Measurements from ENCODE around the gene GLYATL1B. TPM values are rescaled to one million over a fixed set of nuclear protein-coding genes. Genes with fewer than 3 reads are reported as not detected.
A peak's percentile ranks its signal among the peaks of the same experiment; 100 is the strongest.

The GLYATL1B gene
- polyA plus RNA-seq, 1 donor (not counting 4 experiments of a cell fraction or from before 2014, with no cell fraction given), result not detected

- Histone ChIP-seq H3K9me1 (ENCODE audit: control insufficient read depth, extremely low read depth, insufficient read depth, low read length) (no peaks in the 10 kb centered on the region), H3K4me2 (ENCODE audit: control insufficient read depth, extremely low read depth, insufficient read depth, low read depth, low read length) (peak within 1 kb of the TSS; percentile 96), H3K9me3 (ENCODE audit: control insufficient read depth, low read depth, low read length) (no peaks in the 10 kb centered on the region), H3K27ac (ENCODE audit: control insufficient read depth, insufficient read depth, low read length) (peak within 1 kb of the TSS; percentile 88), H4K20me1 (ENCODE audit: control insufficient read depth, extremely low read depth, insufficient read depth, low read length) (no peaks in the 10 kb centered on the region), H3K79me2 (ENCODE audit: control insufficient read depth, insufficient read depth, low read length) (peaks cover 14% of the 10 kb centered on the region), H3K27me3 (ENCODE audit: control insufficient read depth, extremely low read depth, insufficient read depth, low read length) (no peaks in the 10 kb centered on the region), H3K4me3 (ENCODE audit: control insufficient read depth in 2 of 3, extremely low read depth in 1 of 3, insufficient read depth in 2 of 3, low read depth in 1 of 3, low read length in 3 of 3) (peak within 1 kb of the TSS; percentile 76 to 89 (median 83)), H2AFZ (ENCODE audit: control insufficient read depth, low read length) (peak within 1 kb of the TSS; percentile 94), H3K4me1 (ENCODE audit: control insufficient read depth, extremely low read depth, insufficient read depth, low read length) (peaks cover 23% of the 10 kb centered on the region), H3K9ac (ENCODE audit: control insufficient read depth, extremely low read depth, insufficient read depth, low read length) (peak within 1 kb of the TSS; percentile 77), H3K36me3 (ENCODE audit: control insufficient read depth in 2 of 2, extremely low read depth in 1 of 2, insufficient read depth in 2 of 2, low read length in 2 of 2) (peaks cover 0 to 1% of the 10 kb centered on the region in 2 experiments)
- TF ChIP-seq, protein P1, sequence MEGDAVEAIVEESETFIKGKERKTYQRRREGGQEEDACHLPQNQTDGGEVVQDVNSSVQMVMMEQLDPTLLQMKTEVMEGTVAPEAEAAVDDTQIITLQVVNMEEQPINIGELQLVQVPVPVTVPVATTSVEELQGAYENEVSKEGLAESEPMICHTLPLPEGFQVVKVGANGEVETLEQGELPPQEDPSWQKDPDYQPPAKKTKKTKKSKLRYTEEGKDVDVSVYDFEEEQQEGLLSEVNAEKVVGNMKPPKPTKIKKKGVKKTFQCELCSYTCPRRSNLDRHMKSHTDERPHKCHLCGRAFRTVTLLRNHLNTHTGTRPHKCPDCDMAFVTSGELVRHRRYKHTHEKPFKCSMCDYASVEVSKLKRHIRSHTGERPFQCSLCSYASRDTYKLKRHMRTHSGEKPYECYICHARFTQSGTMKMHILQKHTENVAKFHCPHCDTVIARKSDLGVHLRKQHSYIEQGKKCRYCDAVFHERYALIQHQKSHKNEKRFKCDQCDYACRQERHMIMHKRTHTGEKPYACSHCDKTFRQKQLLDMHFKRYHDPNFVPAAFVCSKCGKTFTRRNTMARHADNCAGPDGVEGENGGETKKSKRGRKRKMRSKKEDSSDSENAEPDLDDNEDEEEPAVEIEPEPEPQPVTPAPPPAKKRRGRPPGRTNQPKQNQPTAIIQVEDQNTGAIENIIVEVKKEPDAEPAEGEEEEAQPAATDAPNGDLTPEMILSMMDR (optimal IDR thresholded peaks at IDR 0.05 in 1 of 3, IDR thresholded peaks at IDR 0.05 in 1 of 3, conservative IDR thresholded peaks at IDR 0.05 in 1 of 3; ENCODE audit: extremely low read depth in 1 of 3, insufficient read depth in 2 of 3, low read length in 3 of 3), result peak; percentile 4 to 47 (median 10)
- TF ChIP-seq EZH2 (IDR thresholded peaks at IDR 0.05; ENCODE audit: low read length), result no peak
- peak; percentile 82 for FAIRE-seq
- dilution Hi-C loops (cut with MboI; ENCODE audit: extremely low pct_ligation_motif_present, low sequenced_read_pairs), result no loop called here
- peak; percentile 78 for DNase-seq (ENCODE audit: low read depth, low spot score)
Measured at GRCh38 chr11:59142530-59143507, 56.7 kb downstream of the GLYATL1B start, which contains the start of gene FAM111A. FAM111A (plus strand) TSS chr11:59142856; CDS start chr11:59148873, 6,017 bp downstream.

- H3K9ac ChIP-seq (ENCODE audit: control insufficient read depth, extremely low read depth, insufficient read depth, low read length), result peak overlapping the region; percentile 68
- TF ChIP-seq, protein P1 (optimal IDR thresholded peaks at IDR 0.05 in 1 of 3, IDR thresholded peaks at IDR 0.05 in 1 of 3, conservative IDR thresholded peaks at IDR 0.05 in 1 of 3; ENCODE audit: extremely low read depth in 1 of 3, insufficient read depth in 2 of 3, low read length in 3 of 3), result no peak
- TF ChIP-seq EZH2 (IDR thresholded peaks at IDR 0.05; ENCODE audit: low read length), result no peak
- no peaks in the 10 kb centered on the region for H3K27me3 ChIP-seq (ENCODE audit: control insufficient read depth, extremely low read depth, insufficient read depth, low read length)
- FAIRE-seq, result no peak
- no peak for DNase-seq (ENCODE audit: low read depth, low spot score)
- peak overlapping the region; percentile 9 for H2AFZ ChIP-seq (ENCODE audit: control insufficient read depth, low read length)
- no peaks in the 10 kb centered on the region for H4K20me1 ChIP-seq (ENCODE audit: control insufficient read depth, extremely low read depth, insufficient read depth, low read length)
- peak overlapping the region; percentile 45 to 89 (median 83) for H3K4me3 ChIP-seq (ENCODE audit: control insufficient read depth in 2 of 3, extremely low read depth in 1 of 3, insufficient read depth in 2 of 3, low read depth in 1 of 3, low read length in 3 of 3)
- peaks cover 14% of the 10 kb centered on the region for H3K79me2 ChIP-seq (ENCODE audit: control insufficient read depth, insufficient read depth, low read length)
- dilution Hi-C loops (cut with MboI; ENCODE audit: extremely low pct_ligation_motif_present, low sequenced_read_pairs), result no loop called here
- peak overlapping the region; percentile 16 for H3K27ac ChIP-seq (ENCODE audit: control insufficient read depth, insufficient read depth, low read length)
- no peaks in the 10 kb centered on the region for H3K9me3 ChIP-seq (ENCODE audit: control insufficient read depth, low read depth, low read length)
- H3K4me1 ChIP-seq (ENCODE audit: control insufficient read depth, extremely low read depth, insufficient read depth, low read length), result peaks cover 23% of the 10 kb centered on the region
- H3K4me2 ChIP-seq (ENCODE audit: control insufficient read depth, extremely low read depth, insufficient read depth, low read depth, low read length), result peak overlapping the region; percentile 96
- no peaks in the 10 kb centered on the region for H3K36me3 ChIP-seq (ENCODE audit: control insufficient read depth in 2 of 2, extremely low read depth in 1 of 2, insufficient read depth in 2 of 2, low read length in 2 of 2)
- H3K9me1 ChIP-seq (ENCODE audit: control insufficient read depth, extremely low read depth, insufficient read depth, low read length), result no peaks in the 10 kb centered on the region
Measured at GRCh38 chr11:59144096-59144495, 58.0 kb downstream of the GLYATL1B start.

Other genes with a start within 250 kb of the GLYATL1B start
- gene GLYATL2, start 241.6 kb upstream of the GLYATL1B start, polyA plus RNA-seq, result 0.14 to 0.16 TPM in 2 of 3 replicates, not detected in the other
- 0.26 to 0.39 TPM (median 0.33 TPM) in 3 replicates for gene GLYATL1, start 146.8 kb upstream of the GLYATL1B start, polyA plus RNA-seq
- gene FAM111B, start 20.9 kb downstream of the GLYATL1B start, polyA plus RNA-seq, result 0.54 to 5.3 TPM (median 4.9 TPM) in 3 replicates
- gene FAM111A, start 56.5 kb downstream of the GLYATL1B start, polyA plus RNA-seq, result 15.9 to 21.0 TPM (median 18.1 TPM) in 3 replicates
- 1.6 to 2.0 TPM (median 1.9 TPM) in 3 replicates for gene DTX4, start 85.8 kb downstream of the GLYATL1B start, polyA plus RNA-seq
- gene MPEG1, start 126.6 kb downstream of the GLYATL1B start, polyA plus RNA-seq, result not detected in 3 replicates

Data from keratinocyte (primary cell).